NCI-H128 (cell line): ENCODE data around the gene KIAA0753.
A peak's percentile ranks its signal among the peaks of the same experiment; 100 is the strongest.

ENCODE experiments used
- DNase-seq: peaks from one replicate; lab custom pipeline; 2025; ENCODE audit not compliant: unreplicated experiment; lab: John Stamatoyannopoulos, UW

The KIAA0753 gene

DNA sequence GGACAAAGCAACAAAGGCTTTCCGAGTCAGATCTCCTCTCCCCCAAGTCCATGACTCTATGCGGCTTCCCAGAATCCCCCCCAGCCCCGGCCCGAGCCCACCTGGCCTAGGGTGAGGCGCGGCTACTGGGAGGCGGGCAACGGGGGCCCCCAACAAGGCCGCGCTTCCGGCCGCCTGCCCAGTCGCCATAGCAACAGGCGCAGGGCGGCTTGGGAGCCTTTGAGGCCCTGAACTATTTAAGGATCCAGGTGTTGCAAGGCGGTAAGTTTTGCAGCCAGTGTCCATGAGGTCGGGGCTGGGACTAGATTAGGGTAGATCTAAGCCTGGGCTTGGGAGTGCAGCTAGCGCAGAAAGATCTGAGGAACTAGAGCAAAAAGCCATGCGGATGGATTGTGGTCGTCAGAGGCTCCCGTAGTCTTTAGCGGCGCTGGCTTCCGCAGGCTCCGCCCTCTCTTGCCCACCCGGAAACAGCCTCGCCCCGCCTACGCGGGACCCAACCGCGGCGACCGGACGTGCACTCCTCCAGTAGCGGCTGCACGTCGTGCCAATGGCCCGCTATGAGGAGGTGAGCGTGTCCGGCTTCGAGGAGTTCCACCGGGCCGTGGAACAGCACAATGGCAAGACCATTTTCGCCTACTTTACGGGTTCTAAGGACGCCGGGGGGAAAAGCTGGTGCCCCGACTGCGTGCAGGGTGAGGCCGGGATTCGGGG lies at the start of gene KIAA0753, which contains the start of gene TXNDC17:
TSS of gene KIAA0753 (minus strand) at position 176 of the 711 bp plus-strand sequence. CDS start 5,608 bp downstream, outside the sequence.
TSS of gene TXNDC17 (plus strand) at position 525 of the 711 bp plus-strand sequence. CDS start at position 548, 23 bp downstream.
- peak; percentile 66 for DNase-seq

DNA sequence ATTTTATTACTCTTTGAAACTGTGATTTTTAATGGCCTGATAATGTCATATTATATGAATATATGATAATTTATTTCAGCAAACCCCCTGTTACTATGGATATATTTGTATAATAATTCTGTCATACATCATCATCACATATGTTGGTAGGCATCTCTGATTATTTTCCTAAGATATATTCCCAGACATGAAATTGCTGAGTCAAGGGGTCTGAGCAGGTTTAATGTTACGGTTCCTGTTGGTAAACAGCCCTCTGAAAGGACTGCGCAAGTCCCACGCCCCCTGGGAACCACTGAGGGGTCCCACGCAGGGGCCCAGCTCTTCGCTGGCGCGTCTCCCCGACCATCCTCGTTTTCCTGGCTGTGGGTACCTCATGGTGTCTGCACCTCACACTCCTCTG lies 48.4 kb upstream of the KIAA0753 start:
- no peak for DNase-seq

DNA sequence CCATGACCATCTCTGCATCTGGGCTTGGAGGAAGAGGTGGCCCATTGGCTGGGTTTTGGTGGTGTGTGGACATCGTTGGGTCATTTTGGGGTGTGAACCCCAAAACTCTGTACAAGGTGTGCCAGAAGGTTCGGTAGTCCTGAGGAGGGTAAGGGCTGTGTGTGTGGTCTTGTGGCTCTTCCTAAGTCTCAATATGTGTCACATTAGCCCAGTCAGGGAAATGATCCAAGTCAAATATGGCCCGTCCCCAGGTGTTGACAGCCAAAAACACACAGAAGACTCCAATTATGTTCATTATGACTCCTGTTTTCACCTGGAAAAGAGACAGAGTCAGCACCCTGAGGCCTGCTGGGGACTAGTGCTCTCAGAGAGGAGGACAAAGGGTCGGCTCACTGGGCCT lies 45.5 kb upstream of the KIAA0753 start:
- no peak for DNase-seq

DNA sequence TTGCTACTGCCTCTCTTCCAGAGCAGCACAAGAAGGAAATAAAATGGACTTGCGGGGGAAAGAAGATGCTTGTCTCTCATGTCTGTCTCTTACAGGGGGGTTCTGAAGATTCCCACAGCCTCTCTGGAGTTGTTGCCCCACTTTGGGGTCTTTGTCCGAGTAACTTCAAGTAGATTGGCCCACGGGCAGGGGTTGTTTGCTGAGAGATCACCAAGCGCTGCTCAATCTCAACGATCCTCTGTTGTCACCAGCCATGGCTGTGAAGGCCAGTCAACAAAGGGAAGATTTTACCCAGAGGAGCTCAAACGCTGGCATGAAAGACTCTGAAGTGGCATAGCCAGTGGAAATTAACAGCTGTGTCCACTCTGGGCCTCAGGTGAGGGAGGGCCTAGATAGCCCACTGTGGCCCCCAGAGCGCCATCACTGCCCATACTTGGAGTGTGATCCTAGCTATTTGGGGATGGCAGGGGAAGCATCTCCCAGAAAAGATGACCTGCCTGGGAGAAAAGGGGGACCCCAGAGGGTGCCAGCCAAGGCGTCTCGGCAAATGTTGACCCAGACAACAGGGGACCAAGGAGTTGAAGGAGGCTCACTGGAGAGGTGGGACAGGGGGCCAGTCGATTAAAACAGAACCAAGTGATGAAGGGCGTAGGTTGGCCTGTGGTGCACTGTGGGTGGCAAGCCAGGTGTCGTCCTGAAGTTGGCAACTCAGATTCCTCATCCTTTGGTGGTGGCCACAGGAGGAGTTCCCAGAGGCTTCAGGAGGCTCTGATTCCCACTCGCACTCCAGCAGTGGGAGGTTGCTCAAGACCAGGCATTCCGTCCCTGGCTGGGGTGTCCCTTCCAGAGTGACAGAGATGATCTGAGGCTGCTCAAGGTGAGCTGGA lies 44.6 kb upstream of the KIAA0753 start:
- DNase-seq, result no peak

DNA sequence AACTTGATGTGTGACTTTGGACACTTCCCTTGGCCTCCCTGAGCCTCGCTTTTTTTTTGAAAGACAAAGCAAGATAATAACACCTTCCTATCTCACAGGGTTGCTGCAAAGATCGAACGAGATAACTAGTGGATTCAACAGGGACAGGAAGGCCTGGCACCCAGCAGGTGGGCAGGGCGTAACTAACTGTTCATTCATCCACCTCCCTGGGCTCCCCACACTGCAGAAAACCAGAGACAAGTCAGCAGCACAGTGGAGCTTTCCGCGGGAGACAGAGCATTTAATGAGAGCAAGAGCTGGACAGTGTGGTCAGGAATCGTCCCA lies 43.9 kb upstream of the KIAA0753 start:
- no peak for DNase-seq

DNA sequence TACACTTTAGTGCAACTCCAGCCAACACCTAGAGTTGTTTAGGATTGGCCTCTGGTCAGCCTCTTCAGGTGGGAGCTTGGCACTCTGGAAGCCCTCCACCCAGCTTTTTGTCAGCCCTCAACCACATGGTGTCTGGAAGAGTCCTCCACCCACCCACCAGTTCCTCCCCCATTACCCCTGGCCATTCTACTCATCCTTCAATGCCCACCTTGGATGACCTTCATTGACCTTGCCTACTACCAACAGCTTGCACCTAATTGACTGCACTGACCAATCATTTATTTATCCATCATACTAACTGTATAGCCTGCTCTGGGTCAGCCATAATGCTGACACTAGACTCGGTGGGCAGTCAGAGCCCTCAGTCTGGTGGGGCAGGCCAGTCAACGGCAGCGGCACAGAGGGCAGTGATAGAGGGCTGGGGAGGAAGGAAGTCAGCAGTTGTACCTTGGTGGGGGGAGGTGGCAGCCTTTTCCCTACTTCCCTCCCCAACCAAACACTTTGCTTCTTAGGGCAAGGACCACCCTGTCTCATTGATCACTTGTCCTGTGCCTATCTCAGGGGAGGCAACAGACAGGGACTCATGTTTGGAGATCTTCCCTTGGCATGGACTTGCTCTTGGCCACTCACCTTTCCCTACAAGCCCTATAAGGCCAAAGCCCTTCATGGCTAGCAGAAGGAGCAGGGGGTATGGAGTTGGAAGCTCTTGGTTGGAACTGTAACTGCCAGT lies 43.4 kb upstream of the KIAA0753 start:
- no peak for DNase-seq

DNA sequence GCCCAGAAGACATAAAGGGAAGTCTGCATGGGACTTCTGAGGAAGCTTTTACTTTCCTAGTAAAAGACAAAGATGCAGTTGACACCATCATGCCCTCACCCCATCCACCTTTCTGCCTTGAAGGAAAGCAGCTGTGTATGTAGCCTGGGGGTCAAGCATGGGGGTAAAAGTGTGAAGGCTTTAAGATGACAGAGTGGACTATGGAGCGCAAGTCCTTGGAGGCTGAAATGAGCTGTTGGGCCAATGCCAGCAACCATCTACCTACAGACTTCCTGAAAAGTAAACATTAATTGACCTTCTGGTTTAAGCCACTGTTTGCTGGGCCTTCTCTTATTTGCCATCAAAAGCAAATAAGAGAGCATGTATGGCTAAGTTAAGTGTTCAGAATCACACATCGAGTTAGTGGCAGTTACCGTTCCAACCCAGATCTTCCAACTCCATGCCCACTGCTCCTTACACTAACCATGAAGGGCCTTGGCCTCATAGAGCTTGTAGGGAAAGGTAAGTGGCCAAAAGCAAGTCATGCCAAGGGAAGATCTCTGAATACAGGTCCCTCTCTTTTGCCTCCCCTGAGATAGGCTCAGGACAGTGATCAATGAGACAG lies 42.7 kb upstream of the KIAA0753 start:
- no peak for DNase-seq

DNA sequence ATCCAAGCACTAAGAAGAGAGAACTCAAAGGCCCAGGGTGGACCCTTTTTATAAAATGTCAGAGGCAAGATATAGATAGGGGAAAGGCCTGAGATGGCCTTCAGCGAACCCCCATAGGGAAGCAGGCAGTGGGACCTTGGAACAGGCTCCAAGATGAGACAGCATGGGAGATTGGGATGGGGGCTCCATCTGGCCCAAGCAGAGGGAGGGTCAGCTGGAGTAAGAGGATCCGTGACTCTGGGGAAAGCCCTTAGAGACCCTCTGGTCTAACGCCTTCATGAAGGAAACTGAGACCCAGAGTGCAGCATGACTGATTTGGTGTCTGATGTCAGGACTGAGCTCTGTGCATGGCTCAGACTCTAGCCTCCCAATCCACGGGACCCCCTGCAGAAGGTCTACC lies 41.8 kb upstream of the KIAA0753 start:
- no peak for DNase-seq

DNA sequence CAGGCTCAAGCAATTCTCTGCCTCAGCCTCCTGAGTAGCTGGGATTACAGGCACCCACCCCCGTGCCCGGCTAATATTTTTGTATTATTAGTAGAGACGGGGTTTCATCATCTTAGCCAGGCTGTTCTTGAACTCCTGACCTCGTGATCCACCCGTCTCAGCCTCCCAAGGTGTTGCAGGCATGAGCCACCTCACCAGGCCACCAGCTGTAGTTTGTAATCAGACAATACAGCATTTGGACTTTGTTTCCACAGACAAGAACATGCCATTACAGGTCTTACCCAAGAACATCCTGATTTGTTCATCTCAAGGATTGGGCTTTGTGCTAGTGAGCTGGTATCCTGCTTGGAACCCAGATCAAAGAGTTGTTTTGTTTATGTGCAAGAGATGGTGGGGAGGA lies 41.2 kb upstream of the KIAA0753 start:
- no peak for DNase-seq

DNA sequence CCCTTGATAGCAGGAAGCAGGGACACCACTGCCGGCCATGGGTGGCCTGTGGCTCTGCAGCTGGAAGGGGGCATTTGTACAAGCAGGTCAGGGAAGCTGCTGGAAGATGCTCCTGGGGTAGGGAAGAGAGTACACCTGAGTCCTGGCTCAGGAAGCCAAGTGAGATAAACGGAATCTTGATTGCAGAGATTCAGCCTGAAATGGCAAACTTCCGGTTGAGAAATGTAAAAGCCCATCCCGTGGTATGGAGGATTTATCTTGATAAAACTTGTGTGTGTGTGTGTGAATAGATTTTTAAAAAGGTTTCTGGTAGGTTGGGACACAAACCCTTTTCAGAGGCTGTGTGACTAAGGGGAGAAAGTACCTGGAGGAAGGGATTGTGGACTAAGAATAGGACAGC lies 40.7 kb upstream of the KIAA0753 start:
- no peak for DNase-seq

DNA sequence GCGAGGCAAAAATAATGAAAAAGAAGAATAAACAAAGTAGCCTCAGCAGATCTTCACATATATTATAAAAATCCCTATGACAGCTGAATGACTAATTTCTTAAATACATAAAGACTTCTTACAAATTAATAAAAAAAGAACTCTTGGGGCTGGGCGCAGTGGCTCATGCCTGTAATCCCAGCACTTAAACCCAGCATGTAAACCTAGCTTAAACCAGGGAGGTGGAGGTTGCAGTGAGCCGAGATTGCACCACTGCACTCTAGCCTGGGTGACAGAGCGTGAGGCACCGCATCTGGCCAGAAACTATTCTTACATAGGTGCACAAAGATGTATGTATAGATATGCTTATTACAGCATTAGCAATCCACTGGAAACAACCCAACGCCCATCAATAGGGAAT lies 38.7 kb upstream of the KIAA0753 start:
- no peak for DNase-seq

DNA sequence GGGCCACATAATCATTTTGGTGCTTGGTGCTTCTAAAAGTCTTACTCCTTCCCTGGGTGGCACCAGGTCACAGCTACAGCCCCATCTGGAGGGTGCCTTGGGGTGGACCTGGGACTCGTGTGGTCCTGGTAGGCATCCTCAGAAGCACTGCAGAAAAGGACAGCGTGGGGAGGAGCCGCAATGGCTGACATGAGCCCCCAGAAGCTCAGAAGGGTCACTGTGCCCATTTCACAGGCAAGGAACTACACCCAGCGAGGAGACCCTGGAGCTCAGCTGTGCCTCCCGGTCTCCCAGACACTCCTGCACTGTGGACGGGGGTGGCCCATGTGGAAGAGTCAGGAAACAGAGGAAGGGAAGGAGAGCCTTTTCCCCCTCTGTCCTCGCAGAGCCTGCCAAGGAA lies 37.4 kb upstream of the KIAA0753 start:
- DNase-seq, result no peak

DNA sequence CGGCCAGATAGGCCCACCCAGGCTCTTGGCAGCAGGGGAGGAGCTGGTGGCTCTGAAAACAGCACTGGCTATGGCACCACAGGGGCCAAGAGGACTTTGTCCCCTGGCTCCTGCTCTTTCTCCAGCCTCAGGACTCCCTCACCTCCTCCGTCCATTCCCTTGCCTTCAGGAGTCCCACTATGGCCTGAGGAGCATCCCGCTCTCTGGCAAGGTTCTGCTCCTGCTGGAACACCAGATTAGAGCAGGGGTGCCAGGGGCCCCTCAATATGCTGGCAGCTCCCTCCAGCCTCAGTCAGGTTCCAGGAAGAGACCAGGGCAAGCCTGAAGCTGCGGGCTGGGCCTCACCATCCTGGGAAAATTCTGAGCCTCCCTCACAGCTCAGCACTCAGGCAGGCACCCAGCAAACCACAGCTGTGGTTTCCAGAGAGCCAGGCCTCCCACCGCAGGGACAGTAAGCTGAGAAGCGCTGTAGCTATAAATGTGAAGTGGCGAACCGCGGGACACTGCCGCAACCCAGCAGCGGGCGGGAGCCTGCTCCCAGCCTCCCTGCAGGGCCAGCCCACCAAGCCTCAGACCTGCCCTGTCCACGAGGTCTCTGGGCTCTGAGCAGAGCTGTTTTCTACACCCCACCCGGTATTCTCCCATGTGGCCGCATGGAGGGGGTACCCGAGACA lies 36.8 kb upstream of the KIAA0753 start:
- no peak for DNase-seq

DNA sequence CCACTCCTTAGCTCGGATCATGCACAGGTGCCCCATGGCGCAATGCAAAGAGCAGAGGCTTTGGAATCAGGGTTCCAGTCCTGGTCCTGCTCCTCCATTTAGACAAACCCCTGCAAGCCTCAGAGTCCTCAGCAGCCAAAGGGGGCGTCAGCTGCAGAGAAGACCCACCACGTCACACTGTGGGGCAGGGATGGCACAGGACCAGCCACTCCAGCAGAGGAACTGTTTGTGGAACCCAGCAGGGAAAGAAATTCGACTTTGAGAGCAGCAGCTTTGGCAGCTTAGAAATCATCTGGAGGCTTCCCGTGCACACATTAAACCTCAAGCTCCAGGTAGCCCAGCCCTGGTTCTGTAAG lies 36.3 kb upstream of the KIAA0753 start:
- DNase-seq, result no peak

DNA sequence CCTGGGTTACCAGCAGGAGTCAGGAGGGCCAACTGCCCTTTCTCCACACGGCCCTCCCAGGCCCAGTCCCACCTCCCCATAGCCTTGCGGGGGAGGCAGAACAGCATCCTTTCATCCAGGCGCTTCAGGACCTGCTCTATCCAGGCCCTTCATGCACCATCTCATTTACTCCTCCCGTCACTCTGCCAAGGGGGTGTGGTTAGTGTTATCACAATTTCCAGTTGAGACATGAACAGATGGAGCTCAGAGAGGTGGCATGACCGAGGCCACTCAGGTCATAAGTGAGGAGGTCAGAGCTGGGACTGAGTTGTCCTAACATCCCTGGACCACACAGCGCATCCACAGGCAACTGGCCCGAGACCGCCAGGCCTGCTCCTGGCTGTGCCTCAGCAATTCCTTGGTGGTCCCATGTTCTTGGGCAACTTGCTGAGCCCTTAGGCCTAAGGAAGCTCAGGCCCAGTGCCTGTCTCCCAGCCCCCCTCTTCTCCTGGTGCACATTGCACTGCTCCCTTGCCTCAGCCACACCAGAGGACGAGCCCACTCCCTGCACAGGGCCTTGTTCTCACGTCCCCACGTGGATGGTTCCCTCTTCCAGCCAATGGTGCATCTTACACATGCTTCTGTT lies 34.8 kb upstream of the KIAA0753 start:
- DNase-seq, result no peak

DNA sequence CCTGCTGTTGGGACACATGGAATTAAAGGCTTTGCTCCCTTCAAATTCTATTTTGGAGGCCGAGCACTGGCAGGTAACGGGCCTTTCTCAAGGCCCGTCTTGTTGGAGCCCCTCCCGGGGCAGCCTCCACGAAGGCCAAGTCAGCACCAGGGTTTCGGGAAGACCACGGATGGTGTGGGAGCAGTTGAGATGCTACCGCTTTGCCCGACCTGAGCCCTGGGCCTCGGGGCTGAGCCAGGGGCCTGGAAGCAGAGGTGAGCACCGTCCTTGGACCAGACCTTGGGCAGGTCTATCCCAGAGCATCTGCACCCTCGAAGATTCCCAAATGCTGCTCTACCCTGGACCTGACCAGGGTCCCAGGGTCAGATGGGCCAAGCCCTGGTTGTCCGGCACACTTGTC lies 34.1 kb upstream of the KIAA0753 start:
- DNase-seq, result no peak

DNA sequence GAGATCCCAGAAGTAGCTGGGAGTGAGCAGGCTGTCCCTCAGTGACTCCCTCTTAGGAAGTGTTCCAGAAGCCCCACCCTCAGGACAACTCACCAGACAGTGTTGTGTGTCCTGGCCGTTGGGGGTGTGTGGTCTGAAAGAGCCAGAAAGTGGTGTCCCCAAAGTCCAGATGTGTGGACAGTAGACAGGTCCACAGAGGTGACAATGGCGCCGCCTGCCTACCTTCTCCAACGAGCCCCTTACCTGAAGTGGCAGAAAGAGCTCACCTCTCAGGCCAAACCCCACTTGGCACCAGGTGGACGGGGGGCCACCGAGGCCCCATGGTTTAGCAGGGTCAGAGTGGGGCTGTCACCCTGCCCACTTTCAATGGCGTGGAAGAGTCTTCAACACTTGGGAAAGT lies 30.9 kb upstream of the KIAA0753 start:
- no peak for DNase-seq

DNA sequence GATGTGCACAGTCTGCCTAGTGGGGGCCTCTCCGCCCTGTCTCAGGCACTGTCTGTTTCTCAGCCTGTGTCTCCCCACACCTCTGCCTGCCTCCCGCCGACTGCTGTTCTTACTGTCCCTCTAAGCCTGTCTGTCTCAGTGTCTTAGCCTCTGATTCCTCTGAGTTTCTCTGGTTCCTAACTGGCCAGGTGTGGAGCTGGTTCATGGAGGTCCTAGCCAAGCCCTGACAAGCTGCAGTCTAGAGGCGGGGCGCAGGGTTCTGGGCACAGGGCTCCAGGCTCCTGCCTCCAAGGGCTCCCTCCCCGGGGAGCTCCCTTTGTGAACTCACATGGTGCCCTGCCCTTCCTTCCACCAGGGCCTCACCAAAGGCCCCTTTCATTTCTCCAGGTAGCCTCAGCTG lies 30.5 kb upstream of the KIAA0753 start:
- DNase-seq, result no peak

DNA sequence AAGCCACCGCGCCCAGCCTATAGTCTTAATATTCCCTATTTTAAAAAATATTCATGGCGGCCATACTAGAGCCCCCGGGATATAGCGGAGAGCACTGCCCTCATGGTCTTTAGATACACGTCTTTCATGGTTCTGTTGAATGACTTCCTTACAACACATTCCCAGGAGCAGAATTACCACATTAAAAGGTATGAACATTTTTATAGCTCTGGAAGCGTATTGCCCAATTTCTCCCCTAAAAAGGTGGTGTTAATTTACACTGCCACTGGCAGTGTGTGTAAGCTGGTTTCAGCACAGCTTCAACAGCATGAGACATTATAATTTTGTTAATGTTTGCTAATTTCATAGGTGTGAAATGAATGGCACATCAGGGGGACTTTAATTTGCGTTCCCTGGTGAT lies 30.1 kb upstream of the KIAA0753 start:
- no peak for DNase-seq

DNA sequence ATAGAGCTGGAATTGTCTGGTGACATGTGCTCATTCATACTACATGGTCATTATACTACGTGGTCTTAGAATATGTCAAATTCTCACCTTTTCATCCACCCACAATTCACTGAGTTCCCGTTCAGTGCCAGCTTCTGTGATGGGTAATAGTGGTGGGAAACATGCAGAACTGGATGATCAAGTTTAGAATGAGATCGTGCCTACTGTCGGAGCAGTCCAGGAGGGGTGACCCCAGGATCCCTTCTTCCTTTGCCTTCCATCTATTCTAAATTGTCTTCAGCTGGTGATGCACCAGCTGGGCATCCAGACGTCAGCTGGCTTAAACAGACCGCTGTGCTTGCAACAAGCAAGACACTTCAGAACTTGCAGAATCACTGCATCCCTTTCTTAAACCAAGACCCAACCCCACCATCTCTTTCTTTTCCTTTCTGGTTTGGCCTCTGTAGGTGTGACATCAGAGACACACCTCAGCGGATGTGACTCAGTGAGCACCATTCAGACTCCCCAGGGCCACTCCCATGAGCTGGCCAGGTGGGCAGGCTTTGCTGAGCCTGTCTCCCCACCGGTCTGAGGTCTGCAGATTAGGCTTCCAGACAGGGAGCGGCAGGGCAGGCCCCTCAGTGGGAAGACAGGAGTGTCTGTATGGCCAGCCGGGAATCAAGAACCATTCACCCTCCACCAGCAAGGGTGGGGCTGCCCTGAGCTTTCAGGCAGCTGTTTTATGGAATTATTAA lies 29.1 kb upstream of the KIAA0753 start:
- DNase-seq, result no peak
